ENCODE data around the gene RIN1. TPM values are rescaled to one million over a fixed set of nuclear protein-coding genes. Genes with fewer than 3 reads are reported as not detected.
"Not testable (repeated sequence)": the region's sequence is repeated elsewhere in the genome, so short reads cannot be mapped to it uniquely, and the experiment has no call there.

RIN1 gene
- total RNA-seq, 1 donor from 2014 or later = 23.1 TPM

DNA sequence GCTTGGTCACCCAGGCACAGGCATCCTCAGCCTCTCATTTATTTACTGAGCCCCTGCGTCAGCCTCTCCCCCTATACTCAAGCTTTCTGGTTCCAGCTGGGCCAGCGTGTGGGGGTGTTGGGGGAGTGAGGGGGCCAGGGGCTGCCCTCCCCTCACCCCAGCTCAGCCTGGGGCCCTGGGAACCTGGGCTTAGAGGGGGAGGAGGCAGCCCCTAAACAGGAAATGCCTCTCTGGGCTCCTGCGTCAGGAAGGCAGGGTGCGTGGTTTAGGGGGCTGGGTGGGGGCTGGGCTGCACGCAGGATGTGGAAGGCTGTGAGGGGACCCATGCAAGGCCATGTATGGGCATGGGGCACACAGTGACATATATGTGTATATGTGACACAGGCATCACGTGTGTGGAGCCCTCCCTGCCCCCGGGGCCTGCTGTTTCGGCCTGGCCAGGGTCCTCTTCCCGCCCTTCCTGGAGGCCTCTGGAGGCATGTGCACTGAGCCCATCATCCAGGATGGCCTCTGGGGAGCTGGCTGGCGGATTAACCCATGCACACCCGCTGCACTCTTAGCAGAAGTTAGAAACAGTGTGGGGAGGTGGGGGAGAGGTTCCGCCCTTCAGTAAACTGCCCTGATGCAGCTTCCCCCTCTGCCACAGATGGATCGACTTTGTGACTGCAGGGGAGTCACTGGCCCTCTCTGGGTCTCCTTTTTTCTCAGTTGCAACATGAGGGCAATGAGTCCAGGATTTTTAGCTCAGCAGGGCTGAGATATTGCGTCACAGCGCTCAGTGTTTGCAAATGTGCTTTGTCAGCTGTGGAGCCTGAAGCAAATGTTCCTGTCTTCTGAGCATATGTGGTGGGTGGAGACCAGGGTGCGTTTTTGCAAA is 18.3 kb downstream of the RIN1 start:
- peak; percentile 47 for ATAC-seq

DNA sequence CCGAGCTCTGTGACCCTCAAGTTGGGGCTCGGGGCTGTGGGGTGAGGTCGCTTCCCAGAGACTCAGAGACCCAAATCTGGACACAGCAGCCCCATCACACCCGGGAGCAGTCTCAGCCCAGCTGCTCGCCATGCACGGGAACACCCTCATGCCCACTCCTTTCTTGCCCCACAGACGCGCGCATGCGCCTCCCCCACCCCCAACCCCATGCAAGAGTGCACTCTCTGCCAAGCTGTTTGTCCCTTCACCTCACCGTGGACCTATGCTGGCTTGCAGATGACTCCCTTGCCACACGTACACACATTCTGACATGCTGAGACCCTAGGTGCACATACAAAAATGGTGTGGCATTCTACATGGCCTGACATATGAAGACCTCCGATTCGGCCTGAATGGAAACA is 18.9 kb downstream of the RIN1 start:
- no peak for ATAC-seq

- ATAC-seq = no peak
These were observed 19.4 kb downstream of the RIN1 start, which contains the start of gene CD248 for GRCh38 chr11:66316849-66317251. CD248 (minus strand) TSS chr11:66317044; CDS start chr11:66317027, 17 bp downstream.

GRCh38 chr11:66315921-66316811 is 20.1 kb downstream of the RIN1 start:
- no peak for ATAC-seq

- ATAC-seq = no peak
These were observed 20.7 kb downstream of the RIN1 start for GRCh38 chr11:66315498-66315885.

GRCh38 chr11:66314561-66315497 is 21.4 kb downstream of the RIN1 start:
- ATAC-seq = no peak

DNA sequence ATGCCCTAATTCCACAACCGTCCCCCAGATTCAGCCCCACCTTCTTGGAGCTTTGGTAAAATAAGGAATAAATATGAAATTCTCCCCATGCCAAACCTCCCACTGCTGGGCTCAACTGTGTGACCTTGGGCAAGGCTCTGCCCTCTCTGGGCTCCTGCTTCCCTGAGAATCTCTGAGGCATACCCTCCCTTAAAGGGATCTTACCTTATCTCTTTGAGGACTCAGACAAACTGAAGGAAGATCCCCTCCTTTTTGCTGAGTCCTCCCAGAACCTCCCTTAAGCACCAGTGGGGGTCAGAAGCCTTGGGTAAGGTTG is 22.1 kb downstream of the RIN1 start:
- no peak for ATAC-seq

DNA sequence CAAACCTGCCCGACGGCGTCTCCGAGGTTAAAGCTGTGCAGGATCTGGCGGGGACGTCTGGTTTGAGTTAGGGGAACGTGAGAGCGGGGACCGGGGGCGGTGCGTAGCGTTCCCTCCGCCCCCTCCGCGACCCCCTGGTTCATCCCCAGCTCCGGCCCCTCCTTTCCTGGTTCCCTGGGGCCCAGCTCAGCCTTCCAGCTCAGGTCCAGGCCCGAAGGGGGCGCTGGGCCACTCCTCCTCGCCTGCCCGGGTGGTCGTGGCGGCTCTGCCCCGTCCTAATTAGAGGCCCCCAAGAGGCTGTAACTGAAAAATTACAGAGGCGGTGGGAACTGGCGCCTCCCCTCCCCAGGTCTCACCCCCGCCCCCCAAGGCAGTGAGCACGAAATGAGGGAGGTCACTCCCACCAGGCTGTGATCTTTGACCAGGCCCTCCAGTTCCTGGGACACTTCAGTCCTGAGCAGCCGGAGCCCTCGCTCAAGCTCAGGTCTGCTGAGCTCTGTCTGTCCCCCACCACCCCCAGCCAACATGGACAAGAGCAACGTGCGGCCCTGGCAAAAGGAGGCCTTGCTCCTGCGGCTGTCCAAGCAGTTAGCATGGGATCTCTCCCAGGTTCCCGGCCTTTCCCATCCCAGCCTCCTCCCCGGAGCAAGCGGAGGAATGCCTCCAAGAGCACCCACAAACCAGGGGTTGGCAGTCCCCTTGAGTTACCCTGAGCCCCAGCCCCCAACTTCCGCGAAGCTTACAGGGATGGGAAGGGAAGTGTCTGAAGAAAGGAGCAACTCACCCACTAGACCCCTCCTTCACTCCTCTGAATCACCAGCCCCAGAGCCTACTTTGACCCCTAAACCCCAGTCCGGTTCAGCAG is 22.7 kb downstream of the RIN1 start:
- ATAC-seq = no peak

- ATAC-seq = peak; percentile 87
These were observed 23.5 kb downstream of the RIN1 start for GRCh38 chr11:66312549-66313320.

- peak; percentile 74 for ATAC-seq
These were observed 24.2 kb downstream of the RIN1 start for GRCh38 chr11:66311965-66312548.

- ATAC-seq = no peak
These were observed 24.7 kb downstream of the RIN1 start for GRCh38 chr11:66311470-66311964.

- not testable (repeated sequence) for ATAC-seq
These were observed 25.3 kb downstream of the RIN1 start for GRCh38 chr11:66310803-66311440.

DNA sequence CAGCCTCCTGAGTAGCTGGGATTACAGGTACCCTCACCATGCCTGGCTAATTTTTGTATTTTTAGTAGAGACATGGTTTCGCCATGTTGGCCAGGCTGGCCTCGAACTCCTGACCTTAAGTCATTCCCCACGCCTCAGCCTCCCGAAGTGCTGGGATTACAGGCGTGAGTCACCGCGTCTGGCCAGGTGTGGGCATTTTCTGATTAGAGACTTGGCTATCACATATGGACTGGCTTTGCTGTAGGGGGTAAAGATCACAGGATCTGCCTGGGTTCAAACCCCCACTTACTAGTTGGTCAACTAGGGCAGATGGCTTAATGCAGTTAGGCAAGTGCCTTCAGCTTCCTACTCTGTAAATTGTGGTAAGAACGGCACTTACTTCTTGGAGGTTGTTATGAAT is 25.9 kb downstream of the RIN1 start:
- ATAC-seq = no peak

DNA sequence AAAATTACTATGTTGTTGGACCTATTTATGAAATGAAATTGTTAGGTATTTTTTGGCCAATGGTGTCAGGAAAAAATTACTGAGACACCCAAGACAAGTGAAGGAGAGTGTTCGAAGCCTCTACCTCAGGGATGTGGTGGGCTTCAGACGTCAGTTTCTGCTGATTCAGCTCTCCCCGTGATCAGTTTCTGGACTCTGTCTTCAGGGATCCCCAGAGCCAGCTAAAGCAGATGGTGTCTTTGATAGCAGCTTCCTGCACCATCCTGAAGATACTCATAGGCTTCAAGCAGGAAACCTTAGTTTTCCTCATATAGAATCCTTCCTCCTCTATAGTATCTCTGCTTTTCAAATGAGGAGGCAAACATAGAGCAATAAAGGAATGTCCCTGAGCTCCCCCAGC is 26.8 kb downstream of the RIN1 start:
- ATAC-seq = no peak

GRCh38 chr11:66302656-66303055 is 33.6 kb downstream of the RIN1 start:
- no peak for ATAC-seq

- ATAC-seq = no peak
These were observed 37.0 kb downstream of the RIN1 start for GRCh38 chr11:66299186-66299585.

GRCh38 chr11:66297610-66298009 is 38.6 kb downstream of the RIN1 start:
- ATAC-seq = no peak

DNA sequence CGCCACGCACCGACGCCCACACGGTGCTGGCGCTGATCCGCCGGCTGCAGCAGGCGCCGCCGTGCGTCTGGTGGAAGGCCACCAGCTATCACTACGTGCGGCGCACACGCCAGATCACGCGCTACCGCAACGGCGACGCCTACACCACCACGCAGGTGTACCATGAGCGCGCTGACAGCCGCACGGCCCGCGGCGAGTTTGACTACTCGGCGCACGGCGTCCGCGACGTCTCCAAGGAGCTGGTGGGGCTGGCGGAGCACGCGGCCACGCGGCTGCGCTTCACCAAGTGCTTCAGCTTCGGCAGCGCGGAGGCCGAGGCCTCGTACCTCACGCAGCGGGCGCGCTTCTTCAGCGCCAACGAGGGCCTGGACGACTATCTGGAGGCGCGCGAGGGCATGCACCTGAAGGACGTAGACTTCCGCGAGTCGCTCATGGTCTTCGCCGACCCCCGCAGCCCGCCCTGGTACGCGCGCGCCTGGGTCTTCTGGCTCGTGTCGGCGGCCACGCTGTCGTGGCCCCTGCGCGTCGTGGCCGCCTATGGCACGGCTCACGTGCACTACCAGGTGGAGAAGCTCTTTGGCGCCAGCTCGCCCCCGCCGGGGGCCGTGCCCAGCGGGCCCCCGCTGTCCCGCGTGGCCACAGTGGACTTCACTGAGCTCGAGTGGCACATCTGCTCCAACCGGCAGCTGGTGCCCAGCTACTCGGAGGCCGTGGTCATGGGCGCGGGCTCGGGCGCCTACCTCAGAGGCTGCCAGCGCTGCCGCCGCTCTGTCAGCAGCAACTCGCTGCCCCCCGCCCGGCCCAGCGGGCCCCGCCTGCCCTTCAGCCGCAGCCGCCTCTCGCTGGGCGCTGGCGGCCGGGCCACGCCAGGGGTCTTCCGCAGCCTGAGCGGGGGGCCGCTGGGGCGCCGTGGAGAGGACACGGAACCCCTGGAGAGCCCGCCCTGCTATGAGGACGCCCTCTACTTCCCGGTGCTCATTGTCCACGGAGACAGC is 41.3 kb downstream of the RIN1 start:
- ATAC-seq = no peak
